ENCODE measurements around the gene ACOX3. TPM values are rescaled to one million over a fixed set of nuclear protein-coding genes. Genes with fewer than 3 reads are reported as not detected.
"Not testable (repeated sequence)": the region's sequence is repeated elsewhere in the genome, so short reads cannot be mapped to it uniquely, and the experiment has no call there.

ACOX3 gene
- polyA plus RNA-seq, 1 donor, result 15.2 TPM

GRCh38 chr4:8433136-8433535 lies 7.4 kb downstream of the ACOX3 start:
- no peak for DNase-seq

DNA sequence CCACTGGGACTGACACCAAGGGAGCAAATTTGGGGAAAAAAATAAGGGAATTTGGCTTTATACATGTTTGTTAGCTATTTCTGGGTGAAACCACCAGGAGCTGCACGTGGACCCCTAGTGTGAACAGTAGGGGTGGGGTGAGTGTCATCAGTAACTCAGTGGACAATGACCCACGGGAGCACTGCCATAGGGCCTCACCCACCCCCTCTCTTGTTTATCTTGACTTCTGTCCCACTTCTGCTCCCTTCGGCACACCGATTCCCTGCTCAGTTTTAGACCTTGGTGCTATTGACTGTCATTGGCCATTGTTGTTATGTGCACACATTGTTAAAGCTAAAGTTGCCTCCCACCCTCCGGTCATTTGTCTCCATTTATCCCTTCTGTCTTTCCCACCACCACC lies 9.0 kb downstream of the ACOX3 start:
- no peak for DNase-seq

DNA sequence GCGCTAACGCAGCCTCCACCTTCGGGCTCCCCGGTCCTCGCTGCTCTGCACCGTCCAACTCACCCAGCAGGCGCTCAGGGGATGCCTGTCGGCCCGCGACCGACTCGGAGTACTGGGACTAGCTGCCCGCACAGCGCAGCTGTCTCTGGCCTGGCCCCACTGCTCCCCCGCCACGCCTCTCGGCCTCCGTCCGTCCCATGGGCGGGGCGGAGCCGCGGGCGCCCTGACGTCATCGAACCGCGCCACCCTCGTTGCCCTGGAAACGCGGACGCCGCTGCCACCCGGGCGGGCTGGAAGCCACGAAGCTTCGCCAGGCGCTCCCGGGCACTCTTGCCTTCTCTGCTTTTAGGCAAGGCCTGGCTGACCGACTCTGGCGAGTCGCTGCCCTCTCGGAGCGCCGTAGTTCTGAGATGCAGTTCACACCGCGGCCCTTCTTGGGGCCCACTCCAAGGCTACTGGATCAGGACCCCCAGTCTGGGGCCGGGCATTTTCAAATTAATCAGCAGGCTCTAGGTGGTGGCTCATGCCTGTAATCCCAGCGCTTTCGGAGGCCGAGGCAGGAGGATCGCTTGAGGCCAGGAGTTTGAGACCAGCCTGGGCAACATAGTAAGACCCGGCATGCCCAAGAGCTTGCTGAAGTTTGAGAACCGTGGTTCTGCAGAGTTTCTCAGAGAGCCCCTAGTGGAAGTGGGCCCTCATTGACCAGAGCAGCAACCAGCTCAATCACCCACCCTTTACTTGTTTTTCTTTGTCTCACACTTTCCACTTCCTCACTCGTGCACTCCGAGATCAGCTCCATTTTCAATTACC lies 12.0 kb downstream of the ACOX3 start:
- DNase-seq, result peak; percentile 87

DNA sequence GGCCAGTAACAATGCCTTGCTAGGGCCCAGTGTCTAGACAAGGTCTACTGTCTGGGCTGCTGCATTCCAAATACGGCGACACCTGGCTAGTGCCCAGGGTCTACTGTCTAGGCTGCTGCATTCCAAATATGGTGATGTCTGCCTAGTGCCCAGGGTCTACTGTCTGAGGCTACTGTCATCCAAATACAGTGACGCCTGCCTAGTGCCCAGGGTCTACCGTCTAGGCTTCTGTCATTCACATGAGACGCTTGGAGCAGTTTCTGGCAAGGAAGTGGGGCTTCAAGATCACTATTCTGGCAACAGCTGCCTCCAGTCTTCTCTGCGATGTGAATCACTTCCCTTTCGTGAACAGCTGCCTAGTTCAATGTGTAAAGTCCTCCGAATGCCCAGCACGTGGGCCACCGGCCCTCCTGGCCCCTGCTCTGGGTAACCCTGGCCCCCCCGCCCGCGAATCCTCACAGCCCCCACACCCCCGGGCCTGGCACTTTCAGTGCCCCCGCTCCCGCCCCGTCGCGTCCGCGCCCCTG lies 12.7 kb downstream of the ACOX3 start:
- DNase-seq, result peak; percentile 63

GRCh38 chr4:8427262-8427661 lies 13.3 kb downstream of the ACOX3 start:
- DNase-seq, result no peak

DNA sequence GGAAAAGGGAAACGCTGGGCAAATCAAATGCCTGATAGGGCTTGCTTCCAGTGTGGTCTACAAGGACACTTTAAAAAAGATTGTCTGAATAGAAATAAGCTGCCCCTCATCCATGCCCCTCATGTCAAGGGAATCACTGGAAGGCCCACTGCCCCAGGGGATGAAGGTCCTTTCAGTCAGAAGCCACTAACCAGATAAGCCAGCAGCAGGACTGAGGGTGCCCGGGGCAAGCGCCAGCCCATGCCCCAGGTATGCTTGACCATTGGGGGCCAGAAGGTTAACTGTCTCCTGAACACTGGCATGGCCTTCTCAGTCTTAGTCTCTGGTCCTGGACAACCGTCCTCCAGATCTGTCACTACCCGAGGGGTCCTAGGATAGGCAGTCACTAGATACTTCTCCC lies 17.7 kb downstream of the ACOX3 start:
- no peak for DNase-seq

- no peak for DNase-seq
Observed at GRCh38 chr4:8422327-8422726, 18.2 kb downstream of the ACOX3 start.

DNA sequence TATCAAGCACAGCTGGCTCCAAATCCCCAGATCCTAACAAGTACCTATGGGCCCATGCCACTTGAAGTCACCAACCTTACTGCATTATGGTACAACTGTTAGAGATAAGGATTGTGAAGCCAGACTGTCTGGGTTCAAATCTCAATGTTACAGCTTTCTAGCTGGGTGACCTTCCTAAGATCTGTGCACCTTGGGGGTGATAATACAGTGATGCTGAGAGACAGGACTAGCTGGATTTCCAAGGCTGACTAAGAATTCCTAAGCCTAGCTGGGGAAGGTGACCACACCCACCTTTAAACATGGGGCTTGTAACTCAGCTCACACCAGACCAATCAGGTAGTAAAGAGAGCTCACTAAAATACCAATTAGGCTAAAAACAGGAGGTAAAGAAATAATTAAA lies 20.4 kb downstream of the ACOX3 start:
- not testable (repeated sequence) for DNase-seq

- no peak for DNase-seq
Observed at GRCh38 chr4:8419222-8420041, 21.1 kb downstream of the ACOX3 start.

DNA sequence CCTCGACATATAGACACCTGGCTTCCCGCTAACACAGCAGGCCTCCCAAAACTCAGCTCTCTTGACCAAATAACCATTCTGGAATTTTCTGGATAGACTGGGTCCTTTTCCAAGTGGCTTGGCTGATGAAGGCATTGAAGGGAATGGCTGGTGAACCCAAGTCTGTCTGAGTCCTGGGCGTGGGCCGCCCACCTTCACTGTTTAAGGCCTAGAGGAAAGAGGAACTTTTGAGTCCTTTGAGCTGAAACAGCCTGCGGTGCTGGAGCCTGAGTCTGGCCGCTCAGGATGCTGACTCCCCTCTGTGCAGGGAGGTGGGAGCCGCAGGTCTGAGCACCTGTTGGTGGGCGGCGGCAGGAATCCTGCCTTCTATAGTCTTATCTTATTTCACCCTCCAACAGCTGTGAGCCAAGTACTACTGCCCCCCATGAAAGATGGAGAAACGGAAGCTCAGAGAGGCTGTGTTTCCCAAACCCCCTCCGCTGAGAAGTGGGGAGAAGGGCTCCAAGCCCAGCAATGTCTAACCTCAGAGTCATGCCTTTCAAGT lies 23.4 kb downstream of the ACOX3 start:
- no peak for DNase-seq

DNA sequence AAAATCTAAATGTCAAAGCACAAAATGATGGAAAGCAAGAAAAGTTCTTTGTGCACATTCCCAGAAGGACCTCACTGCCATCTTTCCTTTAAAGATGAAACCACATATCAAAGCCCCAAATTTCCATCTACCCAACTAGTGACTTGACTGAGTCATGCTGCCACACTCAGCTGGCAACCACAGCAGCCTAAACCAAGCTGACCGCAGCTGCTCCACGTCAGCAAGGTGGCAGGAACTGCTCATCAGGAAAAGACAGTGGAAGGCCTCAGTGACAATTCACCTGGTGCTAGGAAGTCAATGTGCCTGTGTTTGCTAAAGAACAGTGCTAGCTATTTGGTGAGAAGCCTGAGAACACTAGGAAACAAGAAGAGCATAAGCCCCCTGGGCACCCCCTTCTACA lies 26.1 kb downstream of the ACOX3 start:
- DNase-seq, result no peak

- no peak for DNase-seq
Observed at GRCh38 chr4:8412288-8412687, 28.2 kb downstream of the ACOX3 start.

- no peak for DNase-seq
Observed at GRCh38 chr4:8411351-8412180, 29.0 kb downstream of the ACOX3 start.

- no peak for DNase-seq
Observed at GRCh38 chr4:8410641-8411271, 29.8 kb downstream of the ACOX3 start.

DNA sequence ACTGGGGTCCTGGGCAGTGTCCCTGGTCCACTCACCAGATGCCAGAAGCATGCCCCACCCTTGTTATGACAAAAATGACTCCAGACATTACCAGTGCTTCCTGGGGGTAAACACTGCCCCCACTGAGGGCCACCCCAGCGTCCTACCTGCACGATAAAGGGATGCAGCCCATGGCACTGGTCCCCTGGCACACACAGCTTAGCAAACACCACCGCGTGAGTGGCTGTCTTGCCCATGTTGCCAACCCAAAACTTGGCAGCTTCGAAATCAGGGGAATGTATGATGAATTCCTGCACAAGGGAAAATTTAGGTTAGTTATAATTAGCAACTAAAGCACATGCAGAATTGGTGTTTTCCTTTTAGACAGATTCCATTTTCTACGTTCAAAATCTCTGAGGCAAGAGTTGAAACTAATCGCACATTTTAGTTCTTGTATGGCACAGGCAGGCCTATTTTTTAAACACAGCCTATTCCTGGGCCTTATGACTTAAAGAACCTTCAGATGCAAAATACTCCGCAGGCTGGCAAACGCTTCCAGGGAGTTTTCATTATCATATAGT lies 30.4 kb downstream of the ACOX3 start:
- no peak for DNase-seq

GRCh38 chr4:8409264-8410065 lies 31.1 kb downstream of the ACOX3 start:
- DNase-seq, result peak; percentile 72

- no peak for DNase-seq
Observed at GRCh38 chr4:8407756-8408155, 32.8 kb downstream of the ACOX3 start.

GRCh38 chr4:8407316-8407715 lies 33.2 kb downstream of the ACOX3 start:
- no peak for DNase-seq

DNA sequence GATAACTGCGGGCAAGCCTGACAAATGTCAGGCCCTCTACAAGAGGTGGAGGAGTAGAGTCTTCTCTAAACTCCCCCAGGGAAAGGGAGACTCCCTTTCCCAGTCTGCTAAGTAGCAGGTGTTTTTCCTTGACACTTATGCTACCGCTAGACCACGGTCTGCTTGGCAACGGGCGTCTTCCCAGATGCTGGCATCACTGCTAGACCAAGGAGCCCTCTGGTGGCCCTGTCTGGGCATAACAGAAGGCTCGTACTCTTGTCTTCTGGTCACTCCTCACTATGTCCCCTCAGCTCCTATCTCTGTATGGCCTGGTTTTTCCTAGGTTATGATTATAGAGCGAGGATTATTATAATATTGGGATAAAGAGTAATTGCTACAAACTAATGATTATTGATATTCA lies 33.6 kb downstream of the ACOX3 start:
- not testable (repeated sequence) for DNase-seq

DNA sequence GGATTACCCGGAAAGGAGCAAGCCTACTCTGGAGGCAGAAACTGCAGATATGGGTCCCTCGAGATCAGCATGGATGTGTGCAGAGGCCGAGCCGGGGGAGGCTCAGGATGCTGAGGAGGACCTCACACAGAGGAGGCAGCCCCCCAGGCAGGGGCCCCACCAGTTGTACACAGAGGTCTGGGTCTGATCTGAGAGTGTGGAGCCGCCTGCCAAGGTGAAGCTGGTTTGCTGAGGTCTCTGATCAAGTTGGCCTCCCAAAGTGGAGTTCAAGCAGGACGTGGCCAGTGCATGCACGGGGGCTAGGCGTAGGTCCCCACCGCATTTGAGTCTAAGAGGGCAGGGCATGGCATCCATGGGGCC lies 35.0 kb downstream of the ACOX3 start:
- DNase-seq, result no peak
